Stomach (tissue), 9 donors: ENCODE results near the gene SPEG. TPM values are rescaled to one million over a fixed set of nuclear protein-coding genes. Genes with fewer than 3 reads are reported as not detected.

Source experiments
- DNase-seq, 2 donors: peaks; one replicate each; pipeline versions ENCODE4 v3.0.0 to v3.0.0-alpha.2; 2013 to 2019
- H3K27ac ChIP-seq, 5 donors: fragments of 200-600 bp in 4 of 5; sonication (generic) in 4 of 5; one replicate each; pipeline ENCODE4 v1.5.1; 2013 to 2019; ENCODE audit warnings: mild to moderate bottlenecking in 1 of 5, moderate library complexity in 1 of 5
- H3K27me3 ChIP-seq, 3 donors: fragments of 200-600 bp; sonication (generic); one replicate each; pipeline ENCODE4 v1.5.1; 2017 to 2019; ENCODE audit warnings: mixed run types in 1 of 3
- H3K36me3 ChIP-seq, 4 donors: fragments of 200-600 bp; sonication (generic); 1 replicate in 3 of 4; 2 replicates in 1 of 4; pipeline ENCODE4 v1.5.1; 2016 to 2019
- H3K4me1 ChIP-seq, 4 donors: fragments of 200-600 bp; sonication (generic); one replicate each; pipeline ENCODE4 v1.5.1; 2016 to 2019
- H3K4me3 ChIP-seq, 4 donors: fragments of 200-600 bp; sonication (generic) in 3 of 4; one replicate each; pipeline ENCODE4 v1.5.1; 2016 to 2019; ENCODE audit warnings: mild to moderate bottlenecking in 1 of 4
- H3K9me3 ChIP-seq, 4 donors: fragments of 200-600 bp; sonication (generic); one replicate each; pipeline ENCODE4 v1.5.1; 2016 to 2019
- CTCF ChIP-seq, 7 experiments: fragments of 450-650 bp in 4 of 7; fragments of 200-600 bp in 3 of 7; sonication (generic) in 3 of 7; IDR thresholded peaks; one replicate each; pipeline ENCODE4 v1.5.1; 2016 to 2019; ENCODE audit warnings: antibody characterized with exemption in 7 of 7, control low read depth in 2 of 7, mild to moderate bottlenecking in 1 of 7
- EP300 ChIP-seq: sonication (generic); formaldehyde crosslinking; IDR thresholded peaks from one replicate; pipeline ENCODE4 v1.6.1; 2017; ENCODE audit warnings: antibody characterized with exemption
- POLR2A ChIP-seq, 4 donors: fragments of 450-650 bp; IDR thresholded peaks; one replicate each; pipeline ENCODE4 v1.6.1; 2016; ENCODE audit warnings: antibody characterized with exemption in 4 of 4, control low read depth in 2 of 4, mild to moderate bottlenecking in 1 of 4, moderate library complexity in 1 of 4
- POLR2AphosphoS5 ChIP-seq, 3 donors: sonication (generic); formaldehyde crosslinking; IDR thresholded peaks; one replicate each; pipeline ENCODE4 v1.6.1; 2016; ENCODE audit warnings: antibody characterized with exemption in 3 of 3
- WGBS, 5 donors: extraction: QIAGEN DNeasy Blood & Tissue Kit in 3 of 5; methylation state at CpG; one replicate each; pipeline versions ENCODE4 v1.1.5 to v1.1.7; 2013 to 2018; 5-methylcytosine and 5-hydroxymethylcytosine counted together
- intact Hi-C: fragments of 100-400 bp; cut with DNase I; formaldehyde crosslinking; loops from one replicate; pipeline ENCODE4 v1.15.1; 2023; ENCODE audit warnings: low total_unique reads
- polyA plus RNA-seq, 3 donors: library from polyadenylated mRNA; stranded (reverse); fragments of 200-250 nt; gene quantifications; one replicate each; pipeline ENCODE4 v1.2.3, GENCODE V29; 2013
- total RNA-seq, 5 donors: library from RNA; depleted of rRNA; stranded (reverse); fragments of >200 nt; gene quantifications; one replicate each; pipeline versions ENCODE4 v1.1.0 to v1.2.3, GENCODE V29; 2014 to 2016
- donor health status: healthy with polysubstance abuse.
- donor health status: Bipolar disorder and iron deficiency.
- donor health status: healthy.

SPEG gene
- total and polyA plus RNA-seq, 8 donors: 7.4 to 106 (median 27.2) TPM

GRCh38 chr2:219536425-219536824 lies 101.8 kb downstream of the SPEG start:
- H3K27ac ChIP-seq: no peak overlapping the region
- peaks cover 0 to 19% (median 4%) of the 10 kb centered on the region in 3 donors for H3K27me3 ChIP-seq
- no peak for DNase-seq
- 82 to 89% (median 83%) methylated on average over 16 of the region's 16 CpGs for WGBS, 5 donors
- no peak overlapping the region for H3K4me3 ChIP-seq
- H3K4me1 ChIP-seq: peaks cover 2 to 26% (median 15%) of the 10 kb centered on the region in 4 donors
- H3K36me3 ChIP-seq: peaks cover 19 to 33% (median 30%) of the 10 kb centered on the region in 4 donors
- no peak for TF ChIP-seq POLR2A (IDR thresholded peaks at IDR 0.05)
- H3K9me3 ChIP-seq: no peaks in the 10 kb centered on the region
- intact Hi-C loops: loop anchor here (10.0 kb wide), 1 partner anchor 132 kb away; no protein-coding TSS in a partner anchor

GRCh38 chr2:219536967-219537366 lies 102.3 kb downstream of the SPEG start:
- peaks cover 8 to 32% (median 21%) of the 10 kb centered on the region in 4 donors for H3K4me1 ChIP-seq
- WGBS, 5 donors: 43 to 66% (median 55%) methylated on average over 3 to 9 of the region's 9 CpGs
- H3K9me3 ChIP-seq: no peaks in the 10 kb centered on the region
- intact Hi-C loops: loop anchor here (10.0 kb wide), 1 partner anchor 132 kb away; no protein-coding TSS in a partner anchor
- DNase-seq: no peak
- peaks cover 19 to 34% (median 30%) of the 10 kb centered on the region in 4 donors for H3K36me3 ChIP-seq
- H3K27me3 ChIP-seq: peaks cover 0 to 16% (median 0%) of the 10 kb centered on the region in 3 donors
- TF ChIP-seq POLR2AphosphoS5 (IDR thresholded peaks at IDR 0.05) (no peak), CTCF (IDR thresholded peaks at IDR 0.05) (no peak), POLR2A (IDR thresholded peaks at IDR 0.05) (no peak), EP300 (no peak)
- H3K27ac ChIP-seq: no peak overlapping the region
- H3K4me3 ChIP-seq: no peak overlapping the region

- TF ChIP-seq EP300 (no peak), POLR2AphosphoS5 (IDR thresholded peaks at IDR 0.05) (no peak), CTCF (IDR thresholded peaks at IDR 0.05) (no peak), POLR2A (IDR thresholded peaks at IDR 0.05) (no peak)
- H3K27ac ChIP-seq: no peak overlapping the region
- peaks cover 16 to 41% (median 30%) of the 10 kb centered on the region in 4 donors for H3K4me1 ChIP-seq
- no peaks in the 10 kb centered on the region for H3K9me3 ChIP-seq
- intact Hi-C loops: loop anchor here (10.0 kb wide), 1 partner anchor 133 kb away; no protein-coding TSS in a partner anchor
- WGBS, 5 donors: 29 to 47% (median 36%) methylated on average over 9 to 14 of the region's 15 CpGs
- peaks cover 19 to 34% (median 30%) of the 10 kb centered on the region in 4 donors for H3K36me3 ChIP-seq
- DNase-seq: peak in 1 of 2 donors; percentile 73
- H3K4me3 ChIP-seq: no peak overlapping the region
- peaks cover 0 to 16% (median 0%) of the 10 kb centered on the region in 3 donors for H3K27me3 ChIP-seq
Measured at GRCh38 chr2:219537657-219538488, 103.2 kb downstream of the SPEG start.

- 46 to 66% (median 58%) methylated on average over 6 of the region's 6 CpGs for whole genome bisulfite sequencing, 5 donors
- no peak overlapping the region for H3K27ac ChIP-seq
- no peak overlapping the region for H3K4me3 ChIP-seq
- intact Hi-C loops: loop anchor here (10.0 kb wide), 1 partner anchor 134 kb away; no protein-coding TSS in a partner anchor
- no peaks in the 10 kb centered on the region for H3K9me3 ChIP-seq
- peaks cover 16 to 46% (median 34%) of the 10 kb centered on the region in 4 donors for H3K4me1 ChIP-seq
- peak in 1 of 2 donors; percentile 83 for DNase-seq
- TF ChIP-seq POLR2A (IDR thresholded peaks at IDR 0.05) (no peak), EP300 (no peak), CTCF (IDR thresholded peaks at IDR 0.05) (no peak), POLR2AphosphoS5 (IDR thresholded peaks at IDR 0.05) (no peak)
- H3K36me3 ChIP-seq: peaks cover 19 to 34% (median 30%) of the 10 kb centered on the region in 4 donors
- peaks cover 0 to 18% (median 0%) of the 10 kb centered on the region in 3 donors for H3K27me3 ChIP-seq
Measured at GRCh38 chr2:219538504-219538951, 103.9 kb downstream of the SPEG start.
